PC-3 (cell line): ENCODE results near the gene LBHD2. TPM values are rescaled to one million over a fixed set of nuclear protein-coding genes. Genes with fewer than 3 reads are reported as not detected.

Source experiments
- ATAC-seq: fragments of 200-7000 bp; cut with Tn5 transposase; 2 replicates; pipeline ENCODE4 v1.9.1; 2020; ENCODE audit warnings: mild to moderate bottlenecking, moderate library complexity
- BruUV-seq: library from RNA; stranded (reverse); fragments of 400-500 nt; replicated peaks from 2 replicates; lab custom pipeline; 2021; lab: Mats Ljungman, UMichigan
- CTCF ChIA-PET: fragments of 300-600 bp; sonication (Branson Sonifier 250); formaldehyde crosslinking; loops from one replicate; lab custom pipeline; 2022; ENCODE audit warnings: antibody characterized with exemption; lab: Charles Lee
- POLR2A ChIA-PET: fragments of 300-600 bp; sonication (Branson Sonifier 250); formaldehyde crosslinking; loops from one replicate; lab custom pipeline; 2022; ENCODE audit warnings: antibody characterized with exemption; ENCODE audit not compliant: unreplicated experiment; lab: Charles Lee
- DNase-seq: peaks from one replicate; pipeline ENCODE4 v3.0.0-alpha.2; 2015
- H2AFZ ChIP-seq: fragments of 300-600 bp; sonication (generic); 2 replicates; pipeline ENCODE4 v1.6.0; 2016; ENCODE audit warnings: antibody characterized with exemption, low read length
- H3F3A ChIP-seq: fragments of 300-600 bp; sonication (generic); one replicate; pipeline ENCODE4 v1.6.0; 2017; ENCODE audit warnings: antibody characterized with exemption, low read length, control low read depth, mild to moderate bottlenecking; ENCODE audit not compliant: unreplicated experiment
- H3K27ac ChIP-seq: fragments of 300-600 bp; sonication (generic); 2 replicates; pipeline ENCODE4 v1.5.1; 2016; ENCODE audit warnings: mild to moderate bottlenecking, low read length
- H3K27me3 ChIP-seq: fragments of 300-600 bp; sonication (generic); 2 replicates; pipeline ENCODE4 v1.6.1; 2016; ENCODE audit warnings: low read length, mixed read lengths
- H3K36me3 ChIP-seq: fragments of 300-600 bp; sonication (generic); 2 replicates; pipeline ENCODE4 v1.6.1; 2016; ENCODE audit warnings: low read depth, mixed run types, low read length, mixed read lengths
- H3K4me1 ChIP-seq: fragments of 300-600 bp; sonication (generic); 2 replicates; pipeline ENCODE4 v1.5.1; 2016; ENCODE audit warnings: low read length; ENCODE audit not compliant: insufficient read depth
- H3K4me2 ChIP-seq: fragments of 300-600 bp; sonication (generic); 2 replicates; pipeline ENCODE4 v1.6.0; 2016; ENCODE audit warnings: low read length
- H3K4me3 ChIP-seq: fragments of 300-600 bp; sonication (generic); 2 replicates; pipeline ENCODE4 v1.5.1; 2016; ENCODE audit warnings: mild to moderate bottlenecking, low read length, mixed read lengths
- H3K79me2 ChIP-seq: fragments of 300-600 bp; sonication (generic); 2 replicates; pipeline ENCODE4 v1.6.1; 2017; ENCODE audit warnings: low read length, mixed read lengths
- H3K9ac ChIP-seq: fragments of 300-600 bp; sonication (generic); 2 replicates; pipeline ENCODE4 v1.6.0; 2016; ENCODE audit warnings: mild to moderate bottlenecking, low read length
- H3K9me2 ChIP-seq: fragments of 300-600 bp; sonication (generic); replicated peaks from 2 replicates; pipeline ENCODE4 v1.6.1; 2016; ENCODE audit warnings: mixed run types, low read length, mixed read lengths
- H3K9me3 ChIP-seq: fragments of 300-600 bp; sonication (generic); 2 replicates; pipeline ENCODE4 v1.6.1; 2016; ENCODE audit warnings: low read length, mixed read lengths
- H4K20me1 ChIP-seq: fragments of 300-600 bp; sonication (generic); 2 replicates; pipeline ENCODE4 v1.6.1; 2016; ENCODE audit warnings: low read length, mixed read lengths
- EZH2 ChIP-seq: fragments of 300-600 bp; sonication (generic); IDR thresholded peaks from one replicate; pipeline ENCODE4 v1.6.1; 2017; ENCODE audit warnings: antibody characterized with exemption, mild to moderate bottlenecking, low read length; ENCODE audit not compliant: unreplicated experiment
- EZH2phosphoT487 ChIP-seq: fragments of 300-600 bp; sonication (generic); IDR thresholded peaks from 2 replicates; pipeline ENCODE4 v1.6.1; 2018; ENCODE audit warnings: mild to moderate bottlenecking, antibody characterized with exemption, low read length, borderline replicate concordance
- intact Hi-C: fragments of 100-400 bp; cut with micrococcal nuclease; formaldehyde crosslinking; loops from 2 replicates; pipeline ENCODE4 v1.9.0; 2023
- total RNA-seq: library from RNA; depleted of rRNA; stranded (reverse); fragments of >200 nt; gene quantifications from 2 replicates; pipeline ENCODE4 v1.2.3, GENCODE V29; 2014
- TF ChIP-seq, protein P1 (sequence below): fragments of 300-600 bp; sonication (generic); conservative IDR thresholded peaks from 2 replicates; pipeline ENCODE4 v1.5.1; 2017; ENCODE audit warnings: antibody characterized with exemption, low read depth, mild to moderate bottlenecking, low read length

Gene LBHD2
- total RNA-seq, 1 experiment from 2014 or later = not detected

DNA sequence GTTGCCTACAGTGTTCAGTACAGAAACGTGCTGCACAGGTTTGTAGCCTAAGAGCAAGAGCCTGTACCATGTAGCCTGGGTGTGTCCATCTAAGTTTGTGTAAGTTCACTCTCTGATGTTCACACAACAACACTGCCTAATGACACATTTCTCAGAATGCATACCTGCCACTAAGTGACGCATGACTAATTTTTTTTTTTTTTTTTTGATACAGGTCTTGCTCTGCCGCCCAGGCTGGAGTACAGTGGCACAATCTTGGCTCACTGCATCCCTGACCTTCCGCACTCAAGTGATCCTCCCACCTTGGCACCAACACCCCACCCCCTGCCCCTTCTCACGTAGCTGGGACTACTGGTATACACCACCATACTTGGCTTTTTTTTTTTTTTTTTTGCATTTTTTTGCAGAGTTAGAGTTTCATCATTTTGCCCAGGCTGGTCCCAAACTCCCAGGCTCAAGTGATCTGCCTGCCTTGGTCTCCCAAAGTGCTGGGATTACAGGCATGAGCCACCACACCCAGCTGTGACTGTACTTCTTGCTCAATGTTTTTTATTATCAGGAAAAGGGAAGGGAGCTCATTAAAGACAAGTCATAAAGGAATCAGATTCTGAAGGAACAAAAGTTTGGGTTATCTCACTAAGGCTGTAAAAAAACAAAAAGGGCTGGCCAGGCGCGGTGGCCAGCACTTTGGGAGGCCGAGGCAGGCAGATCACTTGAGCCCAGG is 16.6 kb upstream of the LBHD2 start:
- no peaks in the 10 kb centered on the region for H4K20me1 ChIP-seq
- no peaks in the 10 kb centered on the region for H3K36me3 ChIP-seq
- H3K27me3 ChIP-seq = no peaks in the 10 kb centered on the region
- H3K9me2 ChIP-seq = no peaks in the 10 kb centered on the region
- H3K4me1 ChIP-seq = peaks cover 38% of the 10 kb centered on the region
- BruUV-seq = no TSS peak
- ChIA-PET CTCF (interaction anchor here (0.6 to 0.8 kb wide), 5 partner anchors 22 to 371 kb away, joined by 3 to 13 read pairs (median 4); no protein-coding TSS in a partner anchor), POLR2A (no interaction called here)
- H3K4me3 ChIP-seq = no peak overlapping the region
- TF ChIP-seq EZH2phosphoT487 = no peak
- TF ChIP-seq EZH2 = no peak
- TF ChIP-seq, protein P1, sequence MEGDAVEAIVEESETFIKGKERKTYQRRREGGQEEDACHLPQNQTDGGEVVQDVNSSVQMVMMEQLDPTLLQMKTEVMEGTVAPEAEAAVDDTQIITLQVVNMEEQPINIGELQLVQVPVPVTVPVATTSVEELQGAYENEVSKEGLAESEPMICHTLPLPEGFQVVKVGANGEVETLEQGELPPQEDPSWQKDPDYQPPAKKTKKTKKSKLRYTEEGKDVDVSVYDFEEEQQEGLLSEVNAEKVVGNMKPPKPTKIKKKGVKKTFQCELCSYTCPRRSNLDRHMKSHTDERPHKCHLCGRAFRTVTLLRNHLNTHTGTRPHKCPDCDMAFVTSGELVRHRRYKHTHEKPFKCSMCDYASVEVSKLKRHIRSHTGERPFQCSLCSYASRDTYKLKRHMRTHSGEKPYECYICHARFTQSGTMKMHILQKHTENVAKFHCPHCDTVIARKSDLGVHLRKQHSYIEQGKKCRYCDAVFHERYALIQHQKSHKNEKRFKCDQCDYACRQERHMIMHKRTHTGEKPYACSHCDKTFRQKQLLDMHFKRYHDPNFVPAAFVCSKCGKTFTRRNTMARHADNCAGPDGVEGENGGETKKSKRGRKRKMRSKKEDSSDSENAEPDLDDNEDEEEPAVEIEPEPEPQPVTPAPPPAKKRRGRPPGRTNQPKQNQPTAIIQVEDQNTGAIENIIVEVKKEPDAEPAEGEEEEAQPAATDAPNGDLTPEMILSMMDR = no peak
- intact Hi-C loops = no loop called here
- peak; percentile 63 for ATAC-seq
- H3K9ac ChIP-seq = no peak overlapping the region; the same call in 1 of the 2 replicates
- H3K27ac ChIP-seq = peak overlapping the region; percentile 80
- peak; percentile 83 for DNase-seq
- H3K4me2 ChIP-seq = peak overlapping the region; percentile 43
- no peaks in the 10 kb centered on the region for H3K9me3 ChIP-seq
- no peak overlapping the region for H2AFZ ChIP-seq
- H3F3A ChIP-seq = no peaks in the 10 kb centered on the region
- H3K79me2 ChIP-seq = no peaks in the 10 kb centered on the region

DNA sequence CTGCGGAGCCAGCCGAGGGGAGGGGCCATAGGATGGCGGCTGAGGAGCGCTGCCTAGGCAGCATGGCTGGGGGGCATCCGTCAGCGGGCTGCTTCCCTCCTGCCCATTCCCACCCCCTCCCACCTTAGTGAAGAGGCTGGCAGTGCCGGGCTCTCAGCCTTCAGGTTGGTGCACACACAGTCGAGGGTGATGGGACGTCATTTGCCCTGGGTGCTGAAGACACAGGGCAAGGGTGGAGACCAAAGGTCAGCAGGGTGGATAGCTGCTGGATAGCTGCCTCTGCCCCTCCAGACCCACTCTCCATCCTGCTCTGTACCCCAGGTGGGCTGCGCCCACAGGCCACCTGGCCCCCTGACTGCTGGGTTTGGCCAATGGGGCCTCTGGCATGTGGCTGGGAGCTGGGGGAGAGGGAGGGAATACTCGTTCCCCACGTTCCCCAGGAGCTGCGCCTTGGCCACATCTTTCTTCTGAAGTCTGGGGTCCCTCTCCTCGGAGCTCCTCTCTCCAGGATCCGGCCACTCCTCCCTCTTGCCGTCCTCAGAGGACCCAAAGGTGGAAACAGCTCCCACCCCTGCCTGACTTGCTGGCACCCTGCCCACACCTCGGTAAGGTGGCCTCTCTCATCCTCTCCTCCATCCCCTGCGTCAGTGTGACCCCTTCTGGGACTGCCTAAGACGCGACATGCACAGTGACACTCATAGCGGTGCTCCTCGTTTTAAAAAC is 15.5 kb upstream of the LBHD2 start:
- Histone ChIP-seq H3K79me2 (no peaks in the 10 kb centered on the region), H2AFZ (no peak overlapping the region), H3K4me3 (no peak overlapping the region), H3K4me1 (peaks cover 38% of the 10 kb centered on the region), H3K27me3 (no peaks in the 10 kb centered on the region), H3K27ac (peak overlapping the region; percentile 80), H4K20me1 (no peaks in the 10 kb centered on the region), H3K4me2 (peak overlapping the region; percentile 43), H3K9ac (no peak overlapping the region; the same call in 1 of the 2 replicates), H3K36me3 (no peaks in the 10 kb centered on the region), H3K9me3 (no peaks in the 10 kb centered on the region), H3F3A (no peaks in the 10 kb centered on the region), H3K9me2 (no peaks in the 10 kb centered on the region)
- BruUV-seq = no TSS peak
- intact Hi-C loops = no loop called here
- DNase-seq (no peak), ATAC-seq (no peak)
- POLR2A ChIA-PET = no interaction called here
- TF ChIP-seq EZH2phosphoT487 (no peak), EZH2 (no peak)
- TF ChIP-seq, protein P1 = no peak
- CTCF ChIA-PET = no interaction called here
